Measurements from ENCODE around the gene NKD1.

GRCh38 chr16:50631249-50631984 lies 83.2 kb downstream of the NKD1 start:
- TF ChIP-seq CTCF (IDR thresholded peaks at IDR 0.05; ENCODE audit: low read depth, low read length): no peak
- TF ChIP-seq EZH2phosphoT487 (IDR thresholded peaks at IDR 0.05; ENCODE audit: low read depth): no peak
